GM19035 (cell line): ENCODE results near the gene GTF3A.

Experiments
- ATAC-seq: cut with Tn5 transposase; IDR thresholded peaks from one replicate; pipeline ENCODE4 v1.9.1; 2021; ENCODE audit not compliant: unreplicated experiment

The GTF3A gene

DNA sequence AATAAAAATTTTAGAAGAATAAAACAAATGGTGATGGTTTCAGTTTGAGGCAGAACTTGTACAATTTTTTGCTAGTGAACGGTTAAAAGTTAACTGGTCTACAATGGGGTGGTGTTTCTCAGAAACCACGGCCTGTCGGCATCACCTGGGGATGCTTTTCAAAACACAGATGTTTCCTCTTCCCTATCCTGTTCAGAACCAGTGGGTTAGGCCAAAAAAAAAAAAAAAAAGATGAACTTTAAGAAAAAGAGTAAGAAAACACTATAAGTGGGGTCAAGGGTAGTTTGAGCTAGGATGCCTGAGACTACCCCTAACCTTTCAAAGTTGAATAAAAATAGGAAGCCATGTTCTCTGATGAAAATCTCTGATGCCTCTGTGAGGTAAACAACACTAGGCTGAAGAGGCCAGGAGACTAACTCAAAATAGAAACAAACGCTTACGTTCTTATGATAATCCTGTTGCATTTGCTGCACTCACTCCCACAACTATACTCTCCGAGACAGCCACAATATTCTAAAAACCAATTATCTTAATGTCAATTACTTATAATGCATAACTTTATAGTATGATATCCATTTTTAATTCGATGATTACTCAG is 22.7 kb downstream of the GTF3A start:
- no peak for ATAC-seq

DNA sequence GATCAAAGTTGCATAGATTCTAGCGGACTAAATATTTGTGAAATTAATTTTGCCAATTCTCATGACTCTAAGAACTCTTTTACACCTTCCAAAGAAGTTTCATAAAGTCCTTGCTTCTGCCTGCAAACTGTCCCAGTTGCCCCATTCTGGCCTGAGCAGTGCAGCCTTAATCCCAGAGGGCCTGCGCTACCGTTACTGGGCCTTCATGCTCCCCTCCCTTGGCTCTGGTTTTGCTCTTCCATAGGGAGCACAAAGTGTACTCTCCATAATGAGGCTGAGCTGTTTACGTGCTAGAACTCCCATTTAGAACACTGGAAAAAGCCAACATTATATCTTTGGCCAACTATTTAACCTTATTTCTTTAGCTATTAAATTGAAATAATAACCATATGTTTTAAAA is 23.9 kb downstream of the GTF3A start:
- no peak for ATAC-seq

DNA sequence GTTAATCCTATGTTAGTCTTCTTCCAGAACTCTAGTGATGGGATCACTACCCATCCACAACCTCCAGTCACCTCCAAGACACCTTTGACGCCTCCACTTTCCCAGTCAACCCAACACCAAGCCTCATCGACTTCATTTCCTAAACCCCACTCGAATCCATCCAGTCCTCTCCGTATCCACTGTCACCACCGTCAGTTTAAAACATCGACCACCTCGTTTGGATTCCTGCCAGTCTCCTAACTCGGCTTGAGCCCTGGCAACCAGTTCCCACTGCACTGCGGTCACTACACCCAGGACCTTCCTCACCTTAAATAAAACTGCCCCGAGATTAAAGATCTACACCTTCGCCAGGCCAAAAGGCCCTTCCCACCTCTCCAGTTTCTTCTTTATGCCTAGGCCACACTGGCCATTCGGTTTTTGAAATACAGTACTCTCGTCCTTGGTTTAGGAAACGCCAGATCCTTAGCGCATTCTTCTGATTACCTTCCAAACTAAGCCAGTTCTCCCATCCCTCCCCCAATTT is 24.7 kb downstream of the GTF3A start:
- no peak for ATAC-seq

DNA sequence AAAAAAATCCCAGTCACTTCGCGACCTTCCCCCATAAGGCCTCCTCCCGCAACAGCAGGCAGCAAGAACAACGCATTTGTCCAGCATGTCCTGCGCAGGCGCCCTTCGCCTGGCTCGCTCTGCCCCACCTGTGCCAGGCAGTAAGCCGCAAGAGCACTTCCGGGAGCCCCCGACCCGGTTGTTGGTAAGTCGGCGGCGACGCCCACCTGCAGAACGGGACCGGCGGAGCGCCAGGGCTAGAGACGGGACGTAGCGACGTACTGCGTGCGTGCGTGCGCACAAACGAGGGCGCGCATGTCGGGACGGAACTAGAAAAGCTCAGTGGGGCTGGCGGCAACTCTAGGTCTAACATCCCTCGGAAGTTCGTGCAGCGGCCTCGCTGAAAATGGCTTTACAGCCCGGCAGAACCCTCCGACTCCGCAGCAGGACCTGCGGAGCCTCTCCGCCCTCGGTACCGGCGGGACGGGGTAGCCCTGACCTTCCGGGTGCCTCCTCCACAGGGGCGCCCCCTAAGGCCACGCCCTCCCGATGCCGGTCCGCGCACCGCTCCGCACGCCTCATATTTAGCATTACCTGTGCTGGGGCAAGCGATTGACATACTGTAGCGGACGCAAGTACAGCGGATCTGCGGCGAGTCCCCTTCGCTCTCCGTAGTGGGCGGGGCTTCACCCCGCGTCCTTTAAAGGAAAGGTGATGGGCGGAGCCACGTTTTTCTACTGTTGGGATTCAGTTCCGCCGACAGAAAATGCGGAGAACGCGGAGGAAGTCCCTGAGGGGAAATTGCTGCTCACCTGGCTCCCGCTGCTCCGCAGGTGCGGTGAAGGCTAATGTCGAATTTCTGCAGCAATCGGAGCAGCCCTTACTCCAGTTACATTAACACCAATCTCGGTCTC is 25.8 kb downstream of the GTF3A start, which contains the start of gene MTIF3:
Gene MTIF3 (minus strand): TSS at position 629 of the 893 bp plus-strand sequence. CDS start 10,116 bp downstream, outside the sequence.
- ATAC-seq, result peak; percentile 91

DNA sequence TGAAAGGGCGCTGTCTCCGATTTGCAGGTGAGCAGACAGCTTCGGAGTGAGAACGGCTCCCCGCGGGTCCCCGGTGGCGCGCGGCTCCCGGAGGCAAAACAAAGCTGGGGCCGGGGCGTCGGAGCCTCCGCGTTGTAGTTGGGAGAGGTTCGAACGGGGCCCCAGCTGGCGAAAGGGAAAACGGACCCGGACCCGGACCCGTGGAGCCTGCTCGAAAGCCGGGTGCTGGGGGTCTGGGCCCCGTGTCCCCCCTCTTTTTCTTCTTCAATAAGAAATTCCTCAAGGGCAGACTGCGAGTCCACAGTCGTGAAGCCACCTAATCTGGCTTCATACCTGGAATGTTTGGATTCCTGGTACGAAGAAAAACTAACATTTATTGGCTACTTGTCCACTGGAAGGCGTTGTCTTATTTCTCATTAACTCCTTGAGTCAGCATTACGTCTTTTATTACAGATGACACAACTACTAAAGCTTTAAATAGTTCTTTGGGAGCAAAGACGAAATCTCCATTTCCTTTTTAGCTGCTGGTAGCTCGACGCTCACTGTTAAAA is 26.6 kb downstream of the GTF3A start:
- ATAC-seq, result no peak

DNA sequence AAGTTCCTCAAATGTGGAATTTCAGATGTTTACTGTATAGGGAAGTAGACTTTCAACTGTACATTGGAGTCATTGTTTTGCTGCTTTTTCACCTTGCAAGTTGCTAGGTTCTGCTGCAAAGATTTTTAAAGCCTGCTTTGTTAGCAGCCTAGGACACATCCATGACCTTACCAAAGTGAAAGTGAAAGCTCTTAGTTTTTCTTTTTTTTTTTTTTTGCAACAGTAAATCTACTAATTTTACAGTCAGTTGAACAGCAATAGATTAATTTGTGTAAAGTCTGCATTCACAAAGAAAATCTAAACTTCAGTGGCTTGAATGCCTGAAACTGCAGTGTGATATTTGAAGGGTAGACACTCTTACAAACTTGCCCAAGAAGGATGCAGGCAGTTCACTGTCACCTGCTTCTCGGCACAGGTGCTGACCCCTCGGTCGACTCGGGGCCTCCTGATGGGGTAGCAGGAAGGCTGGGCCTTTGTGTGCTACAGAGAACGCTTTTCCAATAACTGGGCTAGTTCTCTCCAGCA is 31.0 kb downstream of the GTF3A start:
- no peak for ATAC-seq

DNA sequence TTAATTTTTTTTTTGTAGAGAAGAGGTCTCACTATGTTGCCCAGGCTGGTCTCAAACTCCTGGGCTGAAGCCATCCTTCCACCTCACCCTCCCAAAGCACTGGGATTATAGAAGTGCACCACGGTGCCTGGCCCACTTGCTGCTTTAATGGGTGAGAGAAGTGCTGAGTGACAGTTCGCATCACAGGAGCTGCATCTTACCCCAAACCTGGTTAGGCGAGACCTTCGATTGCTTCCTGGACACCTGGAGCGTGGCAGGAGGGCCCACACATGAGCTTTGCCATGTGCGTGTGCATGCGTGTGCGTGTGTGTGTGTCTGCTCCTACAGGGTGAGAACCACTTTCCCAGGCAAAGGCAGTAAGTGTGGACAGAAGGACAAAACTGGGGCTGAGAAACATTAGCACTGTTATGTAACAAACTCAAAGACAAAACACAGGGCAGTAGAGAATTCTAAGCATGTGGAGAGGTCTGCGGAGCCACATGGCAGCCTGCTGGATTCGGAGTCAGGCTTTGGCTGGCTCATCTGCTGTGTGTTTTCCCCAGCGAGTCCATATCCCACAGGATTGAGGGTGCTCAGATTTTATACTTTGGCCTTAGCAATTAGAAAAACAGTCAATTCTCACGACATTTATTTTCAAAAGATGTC is 37.6 kb downstream of the GTF3A start:
- no peak for ATAC-seq

DNA sequence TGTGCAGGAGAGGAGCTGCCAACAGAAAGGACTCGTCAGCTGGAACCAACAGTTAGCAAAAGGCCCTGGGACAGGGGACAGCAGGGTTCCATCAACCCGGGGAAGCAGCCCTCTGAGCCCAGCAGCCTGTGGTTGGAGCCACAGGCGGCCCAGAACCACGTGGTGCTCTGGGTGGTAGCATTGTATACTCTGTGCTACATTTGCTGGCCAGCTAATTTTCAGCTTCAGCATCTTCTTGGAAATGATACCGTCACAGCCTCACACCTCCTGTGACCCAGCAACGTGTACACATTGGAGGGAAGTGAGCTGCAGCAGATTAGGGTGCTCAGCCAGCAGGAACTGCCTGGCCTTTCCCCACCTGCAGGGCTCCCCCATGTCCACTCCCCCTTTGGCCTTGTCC is 39.1 kb downstream of the GTF3A start:
- no peak for ATAC-seq

DNA sequence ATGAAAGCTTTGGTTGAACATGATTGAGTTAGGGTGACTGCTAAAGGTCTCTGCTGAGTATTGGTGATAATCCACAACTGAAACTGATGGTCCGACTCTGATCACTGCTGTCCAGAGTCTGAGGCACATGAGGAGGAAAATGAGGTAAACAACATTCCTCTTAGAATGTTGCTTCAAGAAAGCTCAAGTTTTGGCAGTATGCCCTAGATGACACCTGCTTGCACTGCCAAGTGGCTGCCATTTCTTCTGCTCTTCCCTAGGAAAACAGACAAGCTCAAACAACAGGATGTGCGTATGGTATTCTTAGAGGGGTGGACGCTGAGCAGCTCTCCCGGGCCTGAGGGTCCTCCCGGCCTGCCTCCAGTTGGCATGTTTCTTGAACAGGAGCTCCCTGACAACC is 41.2 kb downstream of the GTF3A start:
- ATAC-seq, result no peak

DNA sequence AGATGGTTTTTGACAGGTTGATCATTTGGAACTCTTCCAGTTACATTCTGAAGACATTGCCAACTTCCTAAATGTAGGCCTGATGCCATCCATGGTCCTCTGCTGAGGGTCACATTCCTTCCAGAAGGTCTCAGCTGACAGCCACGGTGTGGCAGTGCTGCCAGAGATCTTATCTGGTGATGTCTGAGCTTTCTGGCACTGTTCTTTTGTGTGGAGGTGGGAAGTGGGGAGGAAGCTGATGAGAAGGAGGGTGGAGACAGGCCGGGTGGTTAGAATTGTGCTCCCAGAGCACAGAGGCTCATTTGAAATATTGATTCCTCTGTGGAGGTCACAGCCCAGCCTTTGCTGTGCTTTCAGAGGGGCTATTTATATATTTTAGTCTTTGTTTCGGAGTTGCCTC is 42.1 kb downstream of the GTF3A start:
- no peak for ATAC-seq

DNA sequence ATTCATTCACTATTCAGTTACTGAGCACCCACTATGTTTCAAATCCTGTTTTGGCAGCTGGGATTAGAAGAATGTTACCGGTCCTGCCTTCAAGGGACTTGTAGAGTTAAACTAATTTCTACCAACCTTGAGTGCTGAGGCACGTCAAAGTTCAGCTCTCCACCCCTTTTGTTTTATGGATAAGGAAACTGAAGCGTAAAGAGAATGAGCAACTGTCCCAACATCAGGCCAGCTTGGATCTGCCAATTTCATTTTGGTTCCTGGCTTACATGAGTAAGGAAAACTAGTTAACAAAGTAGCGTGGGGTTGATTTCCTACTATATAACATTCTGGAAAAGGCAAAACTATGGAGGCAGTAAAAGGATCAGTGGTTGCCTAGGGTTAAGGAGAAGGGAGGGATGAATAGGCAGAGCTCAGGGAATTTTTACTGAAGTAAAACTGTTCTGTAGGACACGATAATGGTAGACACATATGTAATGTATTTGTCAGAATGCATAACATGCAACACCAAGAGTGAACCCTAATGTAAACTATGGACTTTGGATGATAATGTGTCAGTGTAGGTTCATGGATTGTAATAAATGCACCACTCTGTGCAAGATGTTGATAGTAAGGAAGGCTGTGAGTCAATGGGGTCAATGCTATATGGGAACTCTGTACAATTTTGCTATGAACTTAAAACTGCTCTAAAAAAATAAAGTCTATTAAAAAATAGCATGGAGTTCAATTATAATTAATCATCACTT is 45.8 kb downstream of the GTF3A start:
- ATAC-seq, result no peak

DNA sequence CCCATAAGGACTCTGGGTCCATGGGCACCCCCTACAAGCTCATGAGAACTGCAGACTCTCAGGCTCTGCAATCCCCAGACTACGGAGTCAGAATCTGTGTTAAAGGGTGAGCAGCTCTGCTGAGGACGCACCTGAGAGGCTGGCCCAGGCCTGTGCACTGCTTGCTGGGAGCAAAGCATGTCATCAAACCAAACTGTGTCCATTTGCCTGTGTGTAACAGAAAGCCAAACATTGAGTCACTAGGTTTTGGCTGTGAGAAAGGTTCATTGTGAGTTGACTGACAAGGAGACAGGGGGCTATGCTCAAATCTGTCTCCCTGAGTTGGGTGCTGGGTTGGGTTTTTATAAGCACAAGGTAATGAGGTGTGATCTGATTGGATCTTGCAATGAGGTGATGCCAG is 48.0 kb downstream of the GTF3A start:
- no peak for ATAC-seq

DNA sequence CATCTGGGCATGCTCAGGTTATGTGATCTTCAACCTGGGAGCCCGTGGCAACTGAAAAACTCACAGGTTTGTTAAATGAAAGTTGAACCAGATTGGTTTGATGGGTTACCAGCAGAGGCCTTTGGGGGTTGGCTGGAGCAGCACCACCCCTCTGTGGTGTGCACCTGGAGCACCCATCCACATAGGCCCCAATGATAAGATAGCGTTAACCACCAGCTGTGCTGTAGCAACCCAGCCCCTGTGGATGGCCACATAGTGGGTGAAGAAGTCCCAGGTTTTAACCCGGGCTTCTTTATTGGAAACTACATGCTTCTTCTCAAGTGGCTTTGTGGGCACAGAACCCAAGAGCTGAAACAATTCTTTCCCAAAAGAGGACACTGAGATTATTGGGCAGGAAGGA is 48.5 kb downstream of the GTF3A start:
- ATAC-seq, result no peak

DNA sequence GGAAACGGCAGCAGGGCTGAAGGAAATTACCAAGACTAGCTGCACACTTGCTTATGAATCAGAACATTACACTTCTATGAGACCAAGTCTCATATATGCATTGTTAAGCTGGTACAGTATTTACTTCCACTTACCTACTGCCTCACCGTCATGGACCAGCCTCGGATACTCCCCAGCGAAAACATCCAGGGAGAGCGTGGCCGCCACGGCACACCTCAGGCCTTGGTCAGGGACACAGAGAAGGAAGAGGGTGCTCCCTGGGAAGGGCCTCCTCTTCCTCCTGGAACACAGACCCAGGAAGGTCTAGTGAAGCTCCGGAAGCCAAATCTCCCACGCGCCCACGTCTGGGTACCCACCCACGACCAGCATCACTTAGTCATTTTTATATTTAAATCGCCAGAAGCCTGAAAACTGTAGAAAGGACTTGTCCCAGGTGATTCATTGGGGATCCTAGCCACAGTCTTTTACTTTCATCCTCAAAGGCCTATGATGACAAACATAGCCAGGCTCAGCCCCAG is 50.4 kb downstream of the GTF3A start:
- ATAC-seq, result no peak

DNA sequence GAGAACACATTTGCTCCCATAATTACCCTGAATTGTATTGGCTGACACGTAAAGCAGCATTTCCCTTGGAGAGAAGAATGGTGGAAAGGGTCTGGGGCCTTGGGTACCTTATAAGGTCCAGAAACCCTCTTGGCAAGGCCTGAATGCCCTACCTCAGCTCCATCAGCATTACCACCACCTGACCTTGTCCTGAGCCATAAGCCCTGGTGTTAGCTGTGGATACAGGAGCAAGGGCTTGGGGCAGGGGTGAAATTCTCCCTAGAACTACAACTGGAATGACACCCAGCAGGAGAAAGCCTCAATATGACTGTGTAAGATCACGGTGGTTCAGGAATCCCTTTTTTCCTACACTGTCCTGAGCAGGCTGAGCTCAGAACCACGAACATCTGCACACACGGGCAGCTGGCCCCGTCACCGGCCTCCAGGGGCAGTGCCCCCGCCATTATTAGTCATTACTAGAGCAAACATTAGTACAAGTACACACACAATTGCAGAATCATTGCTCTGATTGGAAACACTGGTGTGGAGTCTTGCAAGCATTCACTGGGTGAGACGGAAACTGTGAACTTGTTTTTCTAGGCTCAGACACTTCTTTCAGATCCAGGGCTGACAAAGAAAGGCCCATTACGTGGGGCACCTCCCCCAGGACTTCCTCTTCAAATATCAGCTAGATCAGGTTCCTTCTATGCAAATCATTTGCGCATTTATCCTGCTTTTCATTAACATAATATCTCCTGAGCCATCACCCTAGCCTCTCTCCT is 52.7 kb downstream of the GTF3A start:
- peak; percentile 73 for ATAC-seq

DNA sequence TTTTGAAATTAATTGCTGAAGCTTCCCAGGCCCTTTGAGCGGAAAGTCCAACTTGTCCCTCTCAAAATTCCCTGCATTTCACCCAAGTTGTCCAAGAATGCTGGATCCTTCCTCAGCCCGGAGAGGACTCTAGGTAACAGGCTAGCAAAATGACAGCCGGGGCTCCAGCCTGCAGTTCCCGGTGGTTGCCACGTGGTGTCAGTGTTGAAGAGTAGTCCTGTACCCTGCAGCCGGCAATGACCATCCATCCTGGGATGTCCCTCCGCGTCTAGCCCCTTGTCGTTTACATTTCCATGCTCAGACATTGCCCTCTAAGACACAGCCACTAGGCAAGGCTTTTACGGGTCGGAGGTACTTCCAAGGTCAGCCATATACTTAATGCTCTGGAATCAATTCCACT is 57.3 kb downstream of the GTF3A start:
- ATAC-seq, result no peak

DNA sequence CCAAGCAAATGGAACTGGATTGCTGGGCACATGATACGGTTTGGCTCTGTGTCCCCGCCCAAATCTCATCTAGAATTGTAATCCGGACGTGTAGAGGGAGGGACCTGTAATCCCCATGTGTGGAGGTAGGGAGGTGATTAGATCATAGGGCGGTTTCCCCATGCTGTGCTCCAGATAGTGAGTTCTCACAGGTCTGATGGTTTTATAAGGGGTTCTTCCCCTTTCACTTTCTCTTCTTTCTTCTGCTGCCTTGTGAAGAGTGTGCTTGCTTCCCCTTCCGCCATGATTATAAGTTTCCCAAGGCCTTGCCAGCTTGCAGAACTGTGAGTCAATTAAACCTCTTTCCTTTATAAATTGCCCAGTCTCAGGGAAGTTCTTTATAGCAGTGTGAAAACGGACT is 58.6 kb downstream of the GTF3A start:
- peak; percentile 92 for ATAC-seq

DNA sequence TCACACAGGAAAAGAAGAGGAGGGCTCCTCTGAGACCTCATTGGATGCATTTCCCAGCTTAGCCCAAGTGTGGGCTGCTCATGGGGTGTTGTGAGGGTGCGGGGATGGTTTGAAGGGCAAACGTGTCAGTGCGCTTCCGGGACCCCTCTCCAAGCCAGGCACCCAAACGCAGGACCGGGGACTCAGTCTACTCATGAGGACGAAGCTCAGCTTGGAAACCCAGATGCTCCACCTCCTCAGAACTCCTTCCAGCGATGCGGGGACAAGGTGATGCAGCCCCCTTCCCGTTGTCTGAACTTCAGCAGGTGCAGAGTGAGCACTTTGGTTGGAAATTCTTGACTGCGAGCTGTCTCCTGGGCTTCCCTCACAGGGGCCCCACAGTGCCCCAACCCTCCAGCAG is 59.0 kb downstream of the GTF3A start:
- ATAC-seq, result no peak
